Nephron (organoid): ENCODE results near the gene LGI2.
A peak's percentile ranks its signal among the peaks of the same experiment; 100 is the strongest.

Experiments used
- H3K27ac Mint-ChIP-seq, 3 experiments: 2 replicates each; pipeline ENCODE4 v1.8.0; 2020; ENCODE audit warnings: mixed read lengths in 3 of 3, mild to moderate bottlenecking in 2 of 3, moderate library complexity in 1 of 3
- H3K27me3 Mint-ChIP-seq: 2 replicates; pipeline ENCODE4 v1.8.0; 2021; ENCODE audit warnings: low read depth, mild to moderate bottlenecking, moderate library complexity, mixed read lengths
- H3K36me3 Mint-ChIP-seq: 2 replicates; pipeline ENCODE4 v1.8.0; 2020; ENCODE audit warnings: low read depth, mixed read lengths
- H3K4me1 Mint-ChIP-seq: 2 replicates; pipeline ENCODE4 v1.8.0; 2020; ENCODE audit warnings: mixed read lengths
- H3K4me3 Mint-ChIP-seq, 3 experiments: 2 replicates each; pipeline ENCODE4 v1.8.0; 2020; ENCODE audit warnings: mild to moderate bottlenecking in 3 of 3, mixed read lengths in 3 of 3, moderate library complexity in 2 of 3
- H3K9me3 Mint-ChIP-seq: 2 replicates; pipeline ENCODE4 v1.8.0; 2020; ENCODE audit warnings: mixed read lengths
- TF ChIP-seq, protein P1 (sequence below), 3 experiments: fragments of 200-600 bp; sonication (generic); IDR thresholded peaks; one replicate each; pipeline ENCODE4 v1.5.0; 2021; ENCODE audit warnings: antibody characterized with exemption in 3 of 3; ENCODE audit not compliant: unreplicated experiment in 3 of 3

Gene LGI2

DNA sequence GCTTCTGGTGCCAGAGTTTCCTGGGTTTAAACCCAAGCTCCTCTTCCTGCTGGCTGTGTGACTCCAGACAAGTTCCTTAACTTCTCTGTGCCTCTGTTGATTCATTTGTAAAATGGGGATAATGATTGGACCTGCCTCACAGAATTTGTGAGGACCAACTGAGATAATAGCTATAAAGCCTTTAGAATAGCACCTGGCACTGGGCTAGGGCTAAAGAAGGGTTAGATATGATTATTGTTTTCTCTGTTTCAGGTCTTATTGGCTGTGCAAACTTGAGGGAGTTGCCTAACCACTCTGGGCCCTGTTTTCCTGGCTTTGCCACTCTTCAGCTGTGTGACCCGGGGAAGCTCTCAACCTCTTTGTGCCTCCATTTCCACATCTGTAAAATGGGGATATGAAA lies 37.8 kb downstream of the LGI2 start:
- H3K27me3 Mint-ChIP-seq: no peaks in the 10 kb centered on the region
- no peaks in the 10 kb centered on the region for H3K36me3 Mint-ChIP-seq
- no peak overlapping the region for H3K27ac Mint-ChIP-seq
- H3K4me1 Mint-ChIP-seq: peaks cover 12% of the 10 kb centered on the region
- no peak overlapping the region for H3K4me3 Mint-ChIP-seq
- TF ChIP-seq, protein P1, sequence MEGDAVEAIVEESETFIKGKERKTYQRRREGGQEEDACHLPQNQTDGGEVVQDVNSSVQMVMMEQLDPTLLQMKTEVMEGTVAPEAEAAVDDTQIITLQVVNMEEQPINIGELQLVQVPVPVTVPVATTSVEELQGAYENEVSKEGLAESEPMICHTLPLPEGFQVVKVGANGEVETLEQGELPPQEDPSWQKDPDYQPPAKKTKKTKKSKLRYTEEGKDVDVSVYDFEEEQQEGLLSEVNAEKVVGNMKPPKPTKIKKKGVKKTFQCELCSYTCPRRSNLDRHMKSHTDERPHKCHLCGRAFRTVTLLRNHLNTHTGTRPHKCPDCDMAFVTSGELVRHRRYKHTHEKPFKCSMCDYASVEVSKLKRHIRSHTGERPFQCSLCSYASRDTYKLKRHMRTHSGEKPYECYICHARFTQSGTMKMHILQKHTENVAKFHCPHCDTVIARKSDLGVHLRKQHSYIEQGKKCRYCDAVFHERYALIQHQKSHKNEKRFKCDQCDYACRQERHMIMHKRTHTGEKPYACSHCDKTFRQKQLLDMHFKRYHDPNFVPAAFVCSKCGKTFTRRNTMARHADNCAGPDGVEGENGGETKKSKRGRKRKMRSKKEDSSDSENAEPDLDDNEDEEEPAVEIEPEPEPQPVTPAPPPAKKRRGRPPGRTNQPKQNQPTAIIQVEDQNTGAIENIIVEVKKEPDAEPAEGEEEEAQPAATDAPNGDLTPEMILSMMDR (IDR thresholded peaks at IDR 0.05; ENCODE audit: unreplicated experiment in 3 of 3): no peak
- peaks cover 7% of the 10 kb centered on the region for H3K9me3 Mint-ChIP-seq

DNA sequence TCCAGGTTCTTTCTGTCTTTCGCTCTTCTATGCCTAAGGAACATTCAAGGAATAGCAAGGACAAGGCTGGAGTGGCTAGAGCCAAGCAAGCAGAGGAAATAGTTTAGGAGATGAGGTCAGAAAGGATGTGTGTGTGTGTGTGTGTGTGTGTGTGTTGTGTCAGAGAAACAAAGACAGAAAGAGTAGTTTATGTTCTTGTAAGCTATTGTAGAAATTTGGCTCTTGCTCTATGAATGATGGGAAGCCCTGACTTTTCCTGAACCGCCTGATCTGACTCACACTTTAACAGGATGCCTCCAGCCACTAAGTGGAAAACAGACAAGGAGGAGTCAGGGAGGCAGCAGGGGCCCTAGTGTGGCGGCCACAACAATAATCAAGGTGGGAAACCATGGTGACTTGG lies 39.7 kb downstream of the LGI2 start:
- Mint-ChIP-seq H3K9me3 (peaks cover 13% of the 10 kb centered on the region), H3K4me3 (no peak overlapping the region), H3K27me3 (peaks cover 3% of the 10 kb centered on the region), H3K4me1 (peaks cover 12% of the 10 kb centered on the region), H3K27ac (peak overlapping the region in 1 of 3 experiments; percentile 21), H3K36me3 (no peaks in the 10 kb centered on the region)
- TF ChIP-seq, protein P1 (IDR thresholded peaks at IDR 0.05; ENCODE audit: unreplicated experiment in 3 of 3): no peak

DNA sequence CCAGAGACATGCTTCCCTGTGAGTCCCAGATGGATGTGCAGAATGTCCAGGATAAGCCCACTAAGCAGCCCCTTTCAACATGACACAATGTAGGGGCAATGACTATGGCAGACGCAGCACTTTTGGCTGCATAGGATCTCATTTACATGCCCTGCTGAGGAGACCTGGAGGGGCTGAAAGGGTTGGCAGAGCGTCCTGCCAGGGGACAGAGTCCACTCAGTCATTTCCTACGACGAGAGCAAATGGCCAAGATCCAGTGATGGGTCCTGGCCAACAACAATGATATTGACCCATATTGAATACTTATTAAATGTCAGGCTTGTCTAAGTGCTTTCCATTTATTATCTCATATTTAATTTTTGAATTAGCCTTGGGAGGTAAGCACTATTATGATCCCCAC lies 41.4 kb downstream of the LGI2 start:
- TF ChIP-seq, protein P1 (IDR thresholded peaks at IDR 0.05; ENCODE audit: unreplicated experiment in 3 of 3): no peak
- H3K9me3 Mint-ChIP-seq: peaks cover 13% of the 10 kb centered on the region
- H3K4me3 Mint-ChIP-seq: no peak overlapping the region
- peaks cover 21% of the 10 kb centered on the region for H3K4me1 Mint-ChIP-seq
- H3K27me3 Mint-ChIP-seq: peaks cover 8% of the 10 kb centered on the region
- H3K36me3 Mint-ChIP-seq: no peaks in the 10 kb centered on the region
- H3K27ac Mint-ChIP-seq: no peak overlapping the region

DNA sequence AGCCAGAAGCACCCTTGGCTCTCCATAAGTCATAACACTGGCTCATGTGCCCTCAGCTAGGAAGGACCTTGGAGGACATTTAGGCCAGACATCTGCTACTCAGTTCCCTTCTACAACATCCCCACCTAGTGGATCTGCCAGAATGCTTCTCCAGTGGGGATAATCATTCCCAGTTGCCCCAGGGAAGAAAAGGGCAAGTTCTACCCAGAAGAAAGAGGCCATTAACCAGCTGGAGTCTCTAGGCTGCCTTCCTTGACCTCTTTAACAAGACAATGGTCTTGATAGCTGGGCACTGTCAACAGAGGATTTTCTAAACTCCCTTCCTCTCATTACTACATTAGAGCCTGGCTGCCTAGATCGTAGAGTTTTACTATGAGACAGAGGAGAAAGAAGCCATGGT lies 42.0 kb downstream of the LGI2 start:
- Mint-ChIP-seq H3K4me3 (no peak overlapping the region), H3K36me3 (no peaks in the 10 kb centered on the region), H3K9me3 (peaks cover 13% of the 10 kb centered on the region), H3K27me3 (peaks cover 10% of the 10 kb centered on the region), H3K27ac (peak overlapping the region in 1 of 3 experiments; percentile 8), H3K4me1 (peaks cover 22% of the 10 kb centered on the region)
- TF ChIP-seq, protein P1 (IDR thresholded peaks at IDR 0.05; ENCODE audit: unreplicated experiment in 3 of 3): peak in 1 of 3 experiments; percentile 16

DNA sequence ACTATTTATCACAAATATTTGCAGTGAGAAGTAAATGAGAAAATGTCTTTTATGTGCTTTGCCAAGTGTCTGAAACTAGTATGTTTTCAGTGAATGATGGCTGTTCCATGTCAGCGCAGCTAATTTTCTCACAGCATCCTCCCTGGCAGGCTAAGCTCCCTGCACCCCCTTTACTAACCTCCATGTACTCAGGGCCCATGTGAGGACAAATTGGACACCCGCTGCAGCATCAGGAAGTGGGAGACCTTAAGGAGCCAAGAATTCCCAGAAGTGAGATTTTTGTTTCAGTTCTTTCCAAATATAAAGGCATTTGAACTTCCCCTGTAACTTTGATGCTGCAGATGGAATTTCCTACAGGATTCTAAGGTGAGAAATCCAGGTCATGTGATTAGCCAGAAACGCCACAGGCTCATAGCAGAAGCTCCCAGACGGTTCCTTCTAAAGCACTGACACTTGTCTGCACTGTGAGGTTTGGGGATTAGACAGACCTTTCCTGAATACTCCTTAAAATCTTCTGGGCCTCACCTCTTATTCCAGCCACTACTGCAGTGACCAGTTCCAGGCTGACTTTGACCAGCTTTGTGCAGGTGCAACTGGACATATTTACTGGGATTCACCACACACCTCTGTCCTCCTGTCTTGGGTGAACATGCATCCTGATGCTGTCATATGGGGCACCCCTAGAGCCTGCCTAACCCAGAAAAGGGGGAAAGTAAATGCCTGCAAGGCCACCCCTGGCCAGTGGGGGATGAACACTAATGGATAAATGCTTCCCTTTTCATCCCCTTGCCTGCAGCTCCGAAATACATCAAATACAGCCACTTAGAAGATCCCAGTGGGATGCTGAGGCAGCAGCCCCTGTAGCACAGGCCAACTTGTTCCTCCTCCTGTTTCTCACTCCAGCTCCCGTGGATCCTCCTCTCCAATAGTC lies 45.9 kb downstream of the LGI2 start:
- H3K4me1 Mint-ChIP-seq: peaks cover 39% of the 10 kb centered on the region
- H3K27me3 Mint-ChIP-seq: peaks cover 10% of the 10 kb centered on the region
- no peak overlapping the region for H3K4me3 Mint-ChIP-seq
- TF ChIP-seq, protein P1 (IDR thresholded peaks at IDR 0.05; ENCODE audit: unreplicated experiment in 3 of 3): peak in 2 of 3 experiments; percentile 14 to 34
- peaks cover 10% of the 10 kb centered on the region for H3K9me3 Mint-ChIP-seq
- H3K36me3 Mint-ChIP-seq: no peaks in the 10 kb centered on the region
- H3K27ac Mint-ChIP-seq: peak overlapping the region in 2 of 3 experiments; percentile 51 to 83
